ENCODE results near the gene TNFRSF1A. TPM values are rescaled to one million over a fixed set of nuclear protein-coding genes. Genes with fewer than 3 reads are reported as not detected.
"Not testable (repeated sequence)": the region's sequence is repeated elsewhere in the genome, so short reads cannot be mapped to it uniquely, and the experiment has no call there.

TNFRSF1A gene
- total RNA-seq, 1 experiment from 2014 or later, result 95.1 TPM

DNA sequence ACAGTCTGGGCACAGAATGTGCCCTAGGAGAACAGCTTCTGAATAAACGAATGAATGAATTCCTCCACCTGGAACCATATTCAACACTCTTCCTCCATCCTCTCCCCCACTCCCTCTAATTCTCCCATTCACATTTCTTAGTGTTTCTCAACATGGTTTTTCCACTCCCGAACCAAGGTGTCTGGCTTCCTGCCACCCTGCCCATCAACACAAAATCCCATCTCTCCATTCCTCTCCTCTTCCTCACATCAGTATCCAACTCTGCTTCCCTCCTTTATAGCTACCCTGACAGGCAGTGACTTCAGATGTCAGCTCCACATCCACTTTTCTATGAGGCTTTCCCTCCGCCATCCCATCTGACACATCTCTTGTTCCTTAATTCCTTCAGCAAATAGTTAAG is 2.9 kb downstream of the TNFRSF1A start:
- H3K79me2 ChIP-seq (ENCODE audit: low read length), result peaks cover 80% of the 10 kb centered on the region
- no peak for DNase-seq
- H3K27me3 ChIP-seq (ENCODE audit: low read length), result no peaks in the 10 kb centered on the region
- intact Hi-C loops (cut with micrococcal nuclease), result loop anchor here (5.0 kb wide), 1 partner anchor 42 kb away; no protein-coding TSS in a partner anchor
- H3K4me2 ChIP-seq (ENCODE audit: low read length), result peak overlapping the region; percentile 85
- ATAC-seq, result no peak
- CTCF ChIA-PET, result interaction anchor here (0.5 to 1.5 kb wide), 4 partner anchors 24 to 75 kb away, joined by 3 to 7 read pairs (median 4); no protein-coding TSS in a partner anchor
- H3K9me2 ChIP-seq (replicated peaks; ENCODE audit: low read length), result no peaks in the 10 kb centered on the region
- H3K4me1 ChIP-seq (ENCODE audit: insufficient read depth, low read length), result peaks cover 66% of the 10 kb centered on the region
- H3K36me3 ChIP-seq (ENCODE audit: low read depth, low read length), result peaks cover 9% of the 10 kb centered on the region; the same call in 1 of the 2 replicates
- H3K27ac ChIP-seq (ENCODE audit: low read length), result peak overlapping the region; percentile 83; the same call in 1 of the 2 replicates
- H2AFZ ChIP-seq (ENCODE audit: low read length), result no peak overlapping the region
- H3K9me3 ChIP-seq (ENCODE audit: low read length), result no peaks in the 10 kb centered on the region
- no TSS peak for BruUV-seq (replicated peaks)
- H3F3A ChIP-seq (ENCODE audit: low read length, unreplicated experiment), result no peaks in the 10 kb centered on the region
- H3K4me3 ChIP-seq (ENCODE audit: low read length), result peak overlapping the region; percentile 90
- POLR2A ChIA-PET (ENCODE audit: unreplicated experiment), result interaction anchor here (0.6 to 1.1 kb wide), 2 partner anchors 45 to 210 kb away, joined by 3 to 6 read pairs; partner anchors contain the start of gene LTBR
- TF ChIP-seq CTCF (conservative IDR thresholded peaks at IDR 0.05; ENCODE audit: low read depth, low read length), result no peak
- no peak for TF ChIP-seq EZH2 (IDR thresholded peaks at IDR 0.05; ENCODE audit: low read length, unreplicated experiment)
- no peak for TF ChIP-seq EZH2phosphoT487 (IDR thresholded peaks at IDR 0.05; ENCODE audit: borderline replicate concordance, low read length)
- peak overlapping the region; percentile 92 for H3K9ac ChIP-seq (ENCODE audit: low read length)
- 0 out of 2 replicates have a peak, but pooled peaks cover 9% of the 10 kb centered on the region for H4K20me1 ChIP-seq (ENCODE audit: low read length)

DNA sequence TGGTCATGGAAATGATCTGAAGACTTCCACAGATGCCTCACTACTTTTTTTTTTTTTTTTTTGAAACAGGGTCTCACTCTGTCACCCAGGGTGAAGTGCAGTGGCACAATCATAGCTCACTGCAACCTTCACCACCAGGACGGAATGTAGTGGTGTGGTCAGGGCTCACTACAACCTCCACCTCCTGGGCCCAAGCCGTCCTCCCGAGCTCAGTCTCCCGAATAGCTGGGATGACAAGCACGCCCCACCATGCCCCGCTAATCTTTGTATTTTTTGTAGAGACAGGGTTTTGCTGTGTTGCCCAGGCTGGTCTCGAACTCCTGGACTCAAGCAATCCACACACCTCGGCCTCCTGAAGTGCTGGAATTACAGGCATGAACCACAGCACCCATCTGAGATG is 3.3 kb downstream of the TNFRSF1A start:
- ATAC-seq; H3F3A ChIP-seq (ENCODE audit: low read length, unreplicated experiment); H4K20me1 ChIP-seq (ENCODE audit: low read length); H3K9me2 ChIP-seq (replicated peaks; ENCODE audit: low read length); DNase-seq; H3K27me3 ChIP-seq (ENCODE audit: low read length); BruUV-seq (replicated peaks); H3K9me3 ChIP-seq (ENCODE audit: low read length); H2AFZ ChIP-seq (ENCODE audit: low read length); H3K27ac ChIP-seq (ENCODE audit: low read length); H3K9ac ChIP-seq (ENCODE audit: low read length): not testable (repeated sequence)
- ChIA-PET CTCF (interaction anchor here (0.6 to 1.5 kb wide), 2 partner anchors 24 to 39 kb away, joined by 3 to 4 read pairs; no protein-coding TSS in a partner anchor), POLR2A (ENCODE audit: unreplicated experiment) (interaction anchor here (0.6 to 1.1 kb wide), 2 partner anchors 45 to 211 kb away, joined by 3 to 6 read pairs; partner anchors contain the start of gene LTBR)
- Histone ChIP-seq H3K79me2 (ENCODE audit: low read length) (peaks cover 84% of the 10 kb centered on the region), H3K4me2 (ENCODE audit: low read length) (peak overlapping the region; percentile 85), H3K36me3 (ENCODE audit: low read depth, low read length) (peaks cover 13% of the 10 kb centered on the region; the same call in 1 of the 2 replicates), H3K4me1 (ENCODE audit: insufficient read depth, low read length) (peaks cover 68% of the 10 kb centered on the region), H3K4me3 (ENCODE audit: low read length) (peak overlapping the region; percentile 90; the same call in 1 of the 2 replicates)
- intact Hi-C loops (cut with micrococcal nuclease), result loop anchor here (5.0 kb wide), 1 partner anchor 41 kb away; no protein-coding TSS in a partner anchor

- Histone ChIP-seq H3K9ac (ENCODE audit: low read length) (no peak overlapping the region), H2AFZ (ENCODE audit: low read length) (no peak overlapping the region), H4K20me1 (ENCODE audit: low read length) (0 out of 2 replicates have a peak, but pooled peaks cover 9% of the 10 kb centered on the region), H3K9me3 (ENCODE audit: low read length) (no peaks in the 10 kb centered on the region), H3K36me3 (ENCODE audit: low read depth, low read length) (peaks cover 18% of the 10 kb centered on the region; the same call in 1 of the 2 replicates), H3K9me2 (replicated peaks; ENCODE audit: low read length) (no peaks in the 10 kb centered on the region), H3K4me2 (ENCODE audit: low read length) (peak overlapping the region; percentile 85), H3F3A (ENCODE audit: low read length, unreplicated experiment) (peaks cover 3% of the 10 kb centered on the region), H3K4me1 (ENCODE audit: insufficient read depth, low read length) (peaks cover 71% of the 10 kb centered on the region), H3K79me2 (ENCODE audit: low read length) (peaks cover 89% of the 10 kb centered on the region), H3K27ac (ENCODE audit: low read length) (peak overlapping the region; percentile 100), H3K27me3 (ENCODE audit: low read length) (no peaks in the 10 kb centered on the region), H3K4me3 (ENCODE audit: low read length) (peak overlapping the region; percentile 90; the same call in 1 of the 2 replicates)
- no TSS peak for BruUV-seq (replicated peaks)
- CTCF ChIA-PET, result no interaction called here
- DNase-seq (no peak), ATAC-seq (no peak)
- TF ChIP-seq CTCF (conservative IDR thresholded peaks at IDR 0.05; ENCODE audit: low read depth, low read length), result no peak
- TF ChIP-seq EZH2 (IDR thresholded peaks at IDR 0.05; ENCODE audit: low read length, unreplicated experiment), result no peak
- TF ChIP-seq EZH2phosphoT487 (IDR thresholded peaks at IDR 0.05; ENCODE audit: borderline replicate concordance, low read length), result no peak
- intact Hi-C loops (cut with micrococcal nuclease), result loop anchor here (2.0 to 5.0 kb wide), 4 partner anchors 33 to 197 kb away; partner anchors contain the start of gene GAPDH
- POLR2A ChIA-PET (ENCODE audit: unreplicated experiment), result no interaction called here
Measured at GRCh38 chr12:6337958-6338433, 3.9 kb downstream of the TNFRSF1A start.
